BJ (cell line): Measurements from ENCODE around the gene NEK7. TPM values are rescaled to one million over a fixed set of nuclear protein-coding genes. Genes with fewer than 3 reads are reported as not detected.
A peak's percentile ranks its signal among the peaks of the same experiment; 100 is the strongest.
"Not testable (repeated sequence)": the region's sequence is repeated elsewhere in the genome, so short reads cannot be mapped to it uniquely, and the experiment has no call there.

Experiments used
- CTCF ChIA-PET: fragments of 350-600 bp; formaldehyde crosslinking; extraction: SDS; loops from one replicate; lab custom pipeline; 2021; ENCODE audit warnings: antibody characterized with exemption, inconsistent platforms; lab: Yijun Ruan, JAX
- POLR2A ChIA-PET: fragments of 300-600 bp; sonication (Branson Sonifier 250); formaldehyde crosslinking; extraction: SDS; loops from one replicate; lab custom pipeline; 2021; ENCODE audit warnings: antibody characterized with exemption; lab: Charles Lee
- DNase-seq: peaks from one replicate; pipeline ENCODE4 v3.0.0-alpha.2; 2011; ENCODE audit warnings: low read depth
- H3K27me3 ChIP-seq: 2 replicates; pipeline ENCODE4 v1.6.0; 2011; ENCODE audit warnings: low read length; ENCODE audit not compliant: control insufficient read depth, insufficient read depth
- H3K36me3 ChIP-seq: 2 replicates; pipeline ENCODE4 v1.5.1; 2011; ENCODE audit warnings: low read length; ENCODE audit not compliant: control insufficient read depth, insufficient read depth
- H3K4me3 ChIP-seq: 2 replicates; pipeline ENCODE4 v1.5.1; 2011; ENCODE audit warnings: low read depth, mild to moderate bottlenecking, control low read depth, low read length
- CTCF ChIP-seq: IDR thresholded peaks from 2 replicates; pipeline ENCODE4 v1.5.1; 2011; ENCODE audit warnings: low read depth, mild to moderate bottlenecking, control low read depth, inconsistent platforms, low read length, moderate library complexity; ENCODE audit not compliant: insufficient read depth
- polyA plus RNA-seq: library from polyadenylated mRNA; depleted of rRNA; stranded (reverse); fragments of >200 nt; gene quantifications from 2 replicates; pipeline ENCODE4 v1.2.3, GENCODE V29; 2011

NEK7 gene
- polyA plus RNA-seq, 1 experiment: 428 TPM

DNA sequence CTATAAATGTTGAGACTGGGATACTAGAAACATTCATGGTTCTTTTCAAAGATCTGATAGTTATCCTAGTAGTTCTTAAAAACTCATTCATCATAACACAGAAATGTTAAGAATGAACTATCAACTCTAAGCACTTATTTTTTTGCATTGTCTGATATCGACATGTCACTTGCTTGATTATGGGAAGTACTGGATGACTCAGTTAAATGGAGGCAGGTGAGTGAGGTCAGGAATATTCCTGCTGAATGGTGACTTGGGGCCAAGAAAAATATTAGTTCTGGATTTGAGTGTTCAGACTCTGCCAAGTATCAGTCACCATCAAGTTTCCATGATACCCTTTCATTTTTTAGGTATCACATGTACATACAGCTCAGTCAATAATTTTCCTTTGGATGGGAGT lies 63.6 kb downstream of the NEK7 start:
- H3K4me3 ChIP-seq: no peak overlapping the region
- peak; percentile 26 for DNase-seq
- POLR2A ChIA-PET: no interaction called here
- CTCF ChIA-PET: no interaction called here
- no peak for TF ChIP-seq CTCF
- no peaks in the 10 kb centered on the region for H3K36me3 ChIP-seq
- no peaks in the 10 kb centered on the region for H3K27me3 ChIP-seq

DNA sequence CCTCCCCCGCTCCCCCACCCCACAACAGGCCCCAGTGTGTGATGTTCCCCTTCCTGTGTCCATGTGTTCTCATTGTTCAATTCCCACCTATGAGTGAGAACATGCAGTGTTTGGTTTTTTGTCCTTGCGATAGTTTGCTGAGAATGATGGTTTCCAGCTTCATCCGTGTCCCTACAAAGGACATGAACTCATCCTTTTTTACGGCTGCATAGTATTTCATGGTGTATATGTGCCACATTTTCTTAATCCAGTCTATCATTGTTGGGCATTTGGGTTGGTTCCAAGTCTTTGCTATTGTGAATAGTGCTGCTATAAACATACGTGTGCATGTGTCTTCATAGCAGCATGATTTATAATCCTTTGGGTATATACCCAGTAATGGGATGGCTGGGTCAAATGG lies 70.2 kb downstream of the NEK7 start:
- POLR2A ChIA-PET, H3K36me3 ChIP-seq, CTCF ChIA-PET, H3K4me3 ChIP-seq, H3K27me3 ChIP-seq, DNase-seq: not testable (repeated sequence)

DNA sequence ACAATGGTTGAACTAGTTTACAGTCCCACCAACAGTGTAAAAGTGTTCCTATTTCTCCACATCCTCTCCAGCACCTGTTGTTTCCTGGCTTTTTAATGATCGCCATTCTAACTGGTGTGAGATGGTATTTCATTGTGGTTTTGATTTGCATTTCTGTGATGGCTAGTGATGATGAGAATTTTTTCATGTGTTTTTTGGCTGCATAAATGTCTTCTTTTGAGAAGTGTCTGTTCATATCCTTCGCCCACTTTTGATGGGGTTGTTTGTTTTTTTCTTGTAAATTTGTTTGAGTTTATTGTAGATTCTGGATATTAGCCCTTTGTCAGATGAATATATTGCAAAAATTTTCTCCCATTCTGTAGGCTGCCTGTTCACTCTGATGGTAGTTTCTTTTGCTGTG lies 70.7 kb downstream of the NEK7 start:
- H3K4me3 ChIP-seq, H3K36me3 ChIP-seq, DNase-seq, POLR2A ChIA-PET, CTCF ChIA-PET, H3K27me3 ChIP-seq: not testable (repeated sequence)

DNA sequence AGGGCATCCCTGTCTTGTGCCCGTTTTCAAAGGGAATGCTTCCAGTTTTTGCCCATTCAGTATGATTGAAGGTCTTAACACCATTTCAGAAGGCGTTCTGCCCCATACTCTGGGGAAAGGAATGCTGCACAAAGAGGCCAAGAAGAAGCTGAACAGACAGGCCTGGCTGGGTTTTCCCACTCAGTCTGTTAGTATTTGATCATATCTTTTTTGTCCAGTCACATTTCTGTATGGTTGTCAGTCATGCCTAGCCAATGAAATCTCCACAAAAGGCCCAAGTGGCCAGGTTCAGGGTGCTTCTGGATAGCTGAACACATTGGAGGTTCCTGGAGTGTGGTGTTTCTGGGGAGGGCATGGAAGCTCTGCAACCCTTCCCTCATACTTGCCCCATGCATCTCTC lies 72.1 kb downstream of the NEK7 start:
- H3K4me3 ChIP-seq: no peak overlapping the region
- no peaks in the 10 kb centered on the region for H3K27me3 ChIP-seq
- no peaks in the 10 kb centered on the region; the same call in 1 of the 2 replicates for H3K36me3 ChIP-seq
- no peak for TF ChIP-seq CTCF
- POLR2A ChIA-PET: no interaction called here
- CTCF ChIA-PET: no interaction called here
- DNase-seq: no peak

GRCh38 chr1:198231779-198232178 lies 75.0 kb downstream of the NEK7 start:
- TF ChIP-seq CTCF: no peak
- ChIA-PET POLR2A (no interaction called here), CTCF (no interaction called here)

DNA sequence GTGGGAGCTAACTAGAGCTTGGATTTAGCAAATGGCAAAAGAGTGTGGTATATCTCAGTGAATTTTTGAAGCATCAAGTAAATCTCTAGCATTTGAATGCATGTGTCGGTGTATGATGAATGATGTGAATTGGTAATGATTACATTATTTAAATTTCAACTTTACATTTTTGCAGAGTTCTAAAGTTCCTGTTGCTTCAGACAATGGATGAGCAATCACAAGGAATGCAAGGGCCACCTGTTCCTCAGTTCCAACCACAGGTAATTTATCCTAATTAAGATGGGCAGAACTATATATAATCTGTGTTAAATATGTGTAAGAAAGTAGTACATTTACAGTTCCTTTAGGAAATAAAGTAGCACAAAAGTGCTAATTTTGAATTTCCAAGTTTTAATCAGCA lies 75.6 kb downstream of the NEK7 start:
- DNase-seq: no peak
- POLR2A ChIA-PET: no interaction called here
- CTCF ChIA-PET: no interaction called here
- Histone ChIP-seq H3K4me3 (no peak overlapping the region), H3K27me3 (no peaks in the 10 kb centered on the region), H3K36me3 (peaks cover 1% of the 10 kb centered on the region; the same call in 1 of the 2 replicates)
- TF ChIP-seq CTCF: no peak

More at GRCh38 chr1:198231779-198232178, 75.0 kb downstream of the NEK7 start:
- peaks cover 1% of the 10 kb centered on the region; the same call in 1 of the 2 replicates for H3K36me3 ChIP-seq
- H3K27me3 ChIP-seq: no peaks in the 10 kb centered on the region
- no peak for DNase-seq
- no peak overlapping the region for H3K4me3 ChIP-seq
